Stimulated activated CD8-positive, alpha-beta memory T cell treated with anti-CD3 and anti-CD28 coated beads, Interleukin-15, amount 100 ng/mL, for 1 hour (primary cell): Measurements from ENCODE around the gene PDIA5.

Experiments used
- DNase-seq: peaks from one replicate; pipeline ENCODE4 v3.0.0-alpha.2; 2020; ENCODE audit warnings: low read depth

Gene PDIA5

DNA sequence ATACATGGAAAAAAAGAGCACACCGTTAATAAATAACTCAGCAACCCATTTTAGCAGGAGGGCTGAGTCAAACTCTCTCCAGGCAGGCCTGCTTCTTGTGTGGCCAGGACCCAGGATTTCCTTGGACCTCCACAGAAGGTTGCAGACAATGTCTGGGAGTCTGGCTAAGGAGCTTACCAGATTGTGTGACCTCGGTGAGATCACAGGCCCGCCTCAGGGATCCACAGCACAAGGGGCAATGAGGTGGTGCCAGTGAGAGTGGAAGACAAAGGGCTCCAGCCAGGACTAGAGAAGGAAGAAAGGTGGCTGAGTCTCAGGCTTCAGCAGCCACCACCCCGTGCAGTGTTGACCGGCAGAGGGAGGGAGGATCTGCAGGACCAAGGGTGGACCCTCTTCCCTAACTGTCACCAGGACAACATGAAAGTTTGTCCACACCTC is 102.7 kb downstream of the PDIA5 start:
- no peak for DNase-seq

GRCh38 chr3:123169930-123170329 is 103.1 kb downstream of the PDIA5 start:
- no peak for DNase-seq

GRCh38 chr3:123180791-123181190 is 114.0 kb downstream of the PDIA5 start:
- no peak for DNase-seq

DNA sequence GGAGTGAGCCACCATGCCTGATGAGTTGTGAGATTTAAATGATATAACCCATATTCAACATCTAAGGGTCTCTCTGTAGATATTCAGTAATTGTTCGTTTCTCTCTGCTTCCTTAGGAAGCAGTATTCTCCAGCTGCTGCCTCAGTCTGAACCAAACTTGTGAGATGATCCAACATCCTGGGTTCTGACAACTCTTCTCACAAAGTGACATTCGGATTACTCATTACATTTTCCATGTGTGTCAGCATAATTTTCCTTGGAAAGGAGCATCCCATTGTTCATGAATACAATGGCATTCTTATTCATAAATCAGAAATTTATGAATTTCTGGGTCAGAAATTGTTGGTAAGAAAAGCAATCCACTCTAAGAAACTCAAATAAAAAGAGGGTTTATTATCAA is 119.9 kb downstream of the PDIA5 start:
- no peak for DNase-seq

GRCh38 chr3:123188058-123188457 is 121.2 kb downstream of the PDIA5 start:
- DNase-seq, result no peak

GRCh38 chr3:123193448-123194101 is 126.8 kb downstream of the PDIA5 start:
- DNase-seq, result no peak

GRCh38 chr3:123194552-123194951 is 127.7 kb downstream of the PDIA5 start:
- no peak for DNase-seq

GRCh38 chr3:123198372-123198771 is 131.5 kb downstream of the PDIA5 start:
- DNase-seq, result no peak

DNA sequence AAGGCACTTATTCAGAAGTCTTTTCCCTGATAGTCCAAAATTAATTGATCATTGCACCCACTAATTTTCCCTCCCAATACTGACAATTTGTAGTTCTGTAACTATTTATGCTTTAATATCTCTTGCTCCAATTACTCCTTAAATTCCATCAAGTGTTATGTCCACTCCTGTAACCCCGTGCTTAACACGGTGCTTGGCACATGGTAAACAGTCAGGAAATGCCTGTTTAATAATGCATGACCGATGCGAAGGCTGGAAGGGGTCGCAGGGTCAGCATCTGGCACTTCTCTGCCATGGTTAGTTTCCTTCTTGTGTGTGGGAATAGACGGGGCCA is 134.4 kb downstream of the PDIA5 start:
- DNase-seq, result no peak

GRCh38 chr3:123201557-123202427 is 135.0 kb downstream of the PDIA5 start, which contains the start of gene SEC22A:
Gene SEC22A (plus strand): TSS chr3:123201943. CDS start chr3:123209218, 7,275 bp downstream.
- DNase-seq, result peak; percentile 91

DNA sequence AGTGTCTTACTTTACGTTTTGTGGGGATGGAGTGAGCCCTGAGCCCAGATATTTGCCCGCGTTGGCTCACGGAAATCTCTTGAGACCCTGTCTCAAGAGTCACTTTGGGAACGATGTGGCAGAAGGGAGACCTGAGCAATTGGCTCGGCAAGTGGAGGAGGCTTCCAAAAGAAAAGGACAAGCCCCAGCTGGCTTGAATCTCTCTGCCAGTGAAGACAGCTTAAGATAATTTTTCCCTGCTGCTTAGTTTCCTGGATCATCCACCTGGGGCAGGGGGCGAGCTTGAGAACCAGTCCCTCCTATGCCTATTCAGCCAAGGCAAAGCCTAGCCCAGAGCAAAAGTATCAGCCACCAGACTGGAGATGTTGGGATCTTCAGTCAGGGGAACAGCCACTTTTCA is 135.6 kb downstream of the PDIA5 start:
- DNase-seq, result no peak
